Measurements from ENCODE around the gene MST1. TPM values are rescaled to one million over a fixed set of nuclear protein-coding genes. Genes with fewer than 3 reads are reported as not detected.

The MST1 gene
- total RNA-seq, 4 donors from 2014 or later = 0.10 to 4.8 (median 2.4) TPM

DNA sequence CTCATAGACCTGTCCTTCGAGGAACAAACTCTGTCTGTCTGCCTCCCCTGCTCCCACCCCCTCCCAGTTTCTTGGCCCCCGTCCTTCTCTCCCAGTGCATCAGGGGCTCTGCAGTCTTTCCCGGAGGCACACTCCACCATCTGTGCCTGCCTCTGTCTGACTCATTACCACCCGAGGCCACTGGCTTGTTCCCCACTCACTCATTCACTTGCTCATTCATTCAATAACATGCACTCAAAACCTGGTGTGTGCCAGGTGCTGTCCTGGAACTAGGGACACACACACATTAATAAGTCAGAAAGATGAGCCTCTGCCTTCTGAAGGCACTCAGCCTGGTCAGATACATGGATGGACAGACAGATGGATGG lies 17.8 kb upstream of the MST1 start:
- H3K4me3 ChIP-seq = no peak overlapping the region
- no peaks in the 10 kb centered on the region for H3K4me1 ChIP-seq
- no peak for ATAC-seq
- no peak for DNase-seq
- no peaks in the 10 kb centered on the region for H3K27me3 ChIP-seq
- peaks cover 0 to 52% of the 10 kb centered on the region in 2 donors for H3K36me3 ChIP-seq
- TF ChIP-seq POLR2A (IDR thresholded peaks at IDR 0.05) (no peak), CTCF (IDR thresholded peaks at IDR 0.05 in 4 of 5, conservative IDR thresholded peaks at IDR 0.05 in 1 of 5) (no peak)
- intact Hi-C loops (cut with DNase I; ENCODE audit: low total_unique reads) = no loop called here
- no peak overlapping the region for H3K27ac ChIP-seq
- in situ Hi-C loops (cut with MboI; ENCODE audit: low sequenced_read_pairs in 4 of 4) = no loop called here
- H3K9me3 ChIP-seq = no peaks in the 10 kb centered on the region

DNA sequence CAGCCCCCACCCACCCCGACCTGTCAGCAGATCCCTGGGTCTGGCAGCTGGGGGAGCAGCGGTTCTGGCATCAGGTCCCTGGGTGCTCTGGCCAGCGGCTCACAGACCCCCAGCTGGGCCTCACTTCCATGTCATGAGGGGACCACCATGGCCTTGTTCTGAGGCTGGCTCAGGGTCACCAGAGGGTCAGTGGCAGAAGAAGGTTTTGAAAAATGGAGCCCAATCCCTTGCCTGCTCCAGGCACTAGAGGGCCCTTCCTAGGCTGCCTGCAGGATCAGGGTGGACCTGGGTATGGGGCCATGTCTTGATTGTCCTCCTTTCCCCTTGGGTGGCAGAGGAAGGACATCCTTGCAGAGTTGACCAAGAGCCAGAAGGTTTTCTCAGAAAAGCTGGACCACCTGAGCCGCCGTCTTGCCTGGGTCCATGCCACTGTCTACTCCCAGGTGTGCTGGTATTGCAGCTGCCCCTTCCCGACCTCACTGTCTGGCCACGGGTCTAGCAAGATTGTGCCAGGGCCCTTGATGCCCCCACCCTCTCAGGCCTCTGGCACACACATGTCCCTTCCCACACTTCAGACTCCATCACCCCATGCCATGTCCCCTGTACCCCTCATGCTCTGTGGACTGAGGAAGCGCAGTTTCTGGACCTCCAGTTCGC lies 17.3 kb upstream of the MST1 start:
- no peak overlapping the region for H3K27ac ChIP-seq
- H3K4me1 ChIP-seq = no peaks in the 10 kb centered on the region
- no peaks in the 10 kb centered on the region for H3K9me3 ChIP-seq
- intact Hi-C loops (cut with DNase I; ENCODE audit: low total_unique reads) (no loop called here), in situ Hi-C loops (cut with MboI; ENCODE audit: low sequenced_read_pairs in 4 of 4) (no loop called here)
- TF ChIP-seq CTCF (IDR thresholded peaks at IDR 0.05 in 4 of 5, conservative IDR thresholded peaks at IDR 0.05 in 1 of 5) (no peak), POLR2A (IDR thresholded peaks at IDR 0.05) (no peak)
- DNase-seq (no peak), ATAC-seq (no peak)
- peaks cover 0 to 57% of the 10 kb centered on the region in 2 donors for H3K36me3 ChIP-seq
- H3K27me3 ChIP-seq = no peaks in the 10 kb centered on the region
- H3K4me3 ChIP-seq = no peak overlapping the region

DNA sequence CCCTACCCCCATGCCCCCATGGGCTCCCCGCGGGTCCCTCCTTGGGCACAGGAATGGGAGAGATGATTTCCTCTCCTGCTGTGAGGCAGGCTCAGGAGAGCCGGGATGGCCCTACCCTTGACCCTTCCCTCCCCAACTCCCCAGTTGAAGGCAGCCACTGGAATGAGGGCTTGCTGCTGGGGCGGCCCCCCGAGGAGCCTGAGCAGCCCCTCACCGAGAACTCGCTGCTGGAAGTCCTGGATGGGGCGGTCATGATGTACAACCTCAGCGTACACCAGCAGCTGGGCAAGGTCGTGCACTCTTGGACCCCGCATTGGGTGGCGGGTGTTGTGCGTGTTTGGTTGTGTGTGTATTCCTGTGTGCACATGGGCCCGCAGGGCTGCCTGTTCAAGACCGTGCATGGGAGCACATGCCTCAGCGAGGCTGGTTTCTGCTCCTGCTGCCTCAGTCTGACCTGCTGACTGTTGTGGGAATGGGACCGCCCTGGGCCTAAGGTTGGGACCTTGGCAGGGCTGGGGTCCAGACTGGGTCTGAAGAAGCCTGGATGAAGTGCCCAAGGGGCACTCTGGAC lies 16.2 kb upstream of the MST1 start:
- in situ Hi-C loops (cut with MboI; ENCODE audit: low sequenced_read_pairs in 4 of 4) = no loop called here
- DNase-seq (no peak), ATAC-seq (no peak)
- no peaks in the 10 kb centered on the region for H3K9me3 ChIP-seq
- no peaks in the 10 kb centered on the region for H3K27me3 ChIP-seq
- H3K4me1 ChIP-seq = no peaks in the 10 kb centered on the region
- intact Hi-C loops (cut with DNase I; ENCODE audit: low total_unique reads) = no loop called here
- no peak overlapping the region for H3K4me3 ChIP-seq
- no peak overlapping the region for H3K27ac ChIP-seq
- no peak for TF ChIP-seq POLR2A (IDR thresholded peaks at IDR 0.05)
- no peak for TF ChIP-seq CTCF (IDR thresholded peaks at IDR 0.05 in 4 of 5, conservative IDR thresholded peaks at IDR 0.05 in 1 of 5)
- H3K36me3 ChIP-seq = peaks cover 0 to 64% of the 10 kb centered on the region in 2 donors

- H3K27me3 ChIP-seq = no peaks in the 10 kb centered on the region
- no peak for ATAC-seq
- H3K4me1 ChIP-seq = no peaks in the 10 kb centered on the region
- intact Hi-C loops (cut with DNase I; ENCODE audit: low total_unique reads) = loop anchor here (5.0 kb wide), 1 partner anchor 203 kb away; no protein-coding TSS in a partner anchor
- H3K4me3 ChIP-seq = no peak overlapping the region
- TF ChIP-seq CTCF (IDR thresholded peaks at IDR 0.05 in 4 of 5, conservative IDR thresholded peaks at IDR 0.05 in 1 of 5) = no peak
- no peak for TF ChIP-seq POLR2A (IDR thresholded peaks at IDR 0.05)
- H3K36me3 ChIP-seq = peaks cover 0 to 69% of the 10 kb centered on the region in 2 donors
- H3K27ac ChIP-seq = no peak overlapping the region
- no peak for DNase-seq
- no peaks in the 10 kb centered on the region for H3K9me3 ChIP-seq
- in situ Hi-C loops (cut with MboI; ENCODE audit: low sequenced_read_pairs in 4 of 4) = no loop called here
Measured at GRCh38 chr3:49704629-49705028, 15.4 kb upstream of the MST1 start.

Data from gastrocnemius medialis (tissue), 4 donors.